Measurements from ENCODE around the gene DKK3. TPM values are rescaled to one million over a fixed set of nuclear protein-coding genes. Genes with fewer than 3 reads are reported as not detected.

DKK3 gene
- total RNA-seq, 4 donors from 2014 or later: 94.3 to 191 (median 127) TPM

DNA sequence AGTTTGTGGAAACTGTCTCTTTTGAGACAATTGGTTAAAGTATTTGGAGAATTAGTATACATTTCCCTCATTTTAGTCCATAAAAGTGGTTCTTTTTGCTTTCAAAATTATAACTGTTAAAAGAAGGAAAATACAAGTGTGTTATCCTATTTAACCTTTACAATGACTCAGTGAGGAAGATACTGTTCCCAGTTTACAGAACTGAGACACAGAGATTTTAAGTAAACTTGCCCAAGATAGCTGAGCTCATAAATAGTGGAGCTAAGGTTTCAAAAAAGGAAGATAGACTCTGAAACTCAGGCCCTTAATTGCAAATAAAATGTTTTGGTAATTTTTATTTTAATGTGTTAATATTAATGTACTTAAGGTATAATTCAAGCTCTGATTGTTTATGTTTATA lies 58.9 kb downstream of the DKK3 start:
- H3K4me1 ChIP-seq: peaks cover 0 to 4% (median 0%) of the 10 kb centered on the region in 4 donors
- H3K27me3 ChIP-seq: no peaks in the 10 kb centered on the region
- H3K9me3 ChIP-seq: no peaks in the 10 kb centered on the region
- intact Hi-C loops (cut with DNase I): no loop called here
- no peak for TF ChIP-seq POLR2AphosphoS5 (IDR thresholded peaks at IDR 0.05)
- TF ChIP-seq EP300 (IDR thresholded peaks at IDR 0.05): no peak
- no peak for TF ChIP-seq POLR2A (IDR thresholded peaks at IDR 0.05; ENCODE audit: low read depth)
- TF ChIP-seq, protein P1, sequence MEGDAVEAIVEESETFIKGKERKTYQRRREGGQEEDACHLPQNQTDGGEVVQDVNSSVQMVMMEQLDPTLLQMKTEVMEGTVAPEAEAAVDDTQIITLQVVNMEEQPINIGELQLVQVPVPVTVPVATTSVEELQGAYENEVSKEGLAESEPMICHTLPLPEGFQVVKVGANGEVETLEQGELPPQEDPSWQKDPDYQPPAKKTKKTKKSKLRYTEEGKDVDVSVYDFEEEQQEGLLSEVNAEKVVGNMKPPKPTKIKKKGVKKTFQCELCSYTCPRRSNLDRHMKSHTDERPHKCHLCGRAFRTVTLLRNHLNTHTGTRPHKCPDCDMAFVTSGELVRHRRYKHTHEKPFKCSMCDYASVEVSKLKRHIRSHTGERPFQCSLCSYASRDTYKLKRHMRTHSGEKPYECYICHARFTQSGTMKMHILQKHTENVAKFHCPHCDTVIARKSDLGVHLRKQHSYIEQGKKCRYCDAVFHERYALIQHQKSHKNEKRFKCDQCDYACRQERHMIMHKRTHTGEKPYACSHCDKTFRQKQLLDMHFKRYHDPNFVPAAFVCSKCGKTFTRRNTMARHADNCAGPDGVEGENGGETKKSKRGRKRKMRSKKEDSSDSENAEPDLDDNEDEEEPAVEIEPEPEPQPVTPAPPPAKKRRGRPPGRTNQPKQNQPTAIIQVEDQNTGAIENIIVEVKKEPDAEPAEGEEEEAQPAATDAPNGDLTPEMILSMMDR (IDR thresholded peaks at IDR 0.05): no peak
- no peak for DNase-seq (ENCODE audit: extremely low spot score)
- H3K4me3 ChIP-seq: no peak overlapping the region
- peaks cover 0 to 93% (median 42%) of the 10 kb centered on the region in 4 donors for H3K36me3 ChIP-seq
- no peak overlapping the region for H3K27ac ChIP-seq (replicated peaks in 1 of 4)

DNA sequence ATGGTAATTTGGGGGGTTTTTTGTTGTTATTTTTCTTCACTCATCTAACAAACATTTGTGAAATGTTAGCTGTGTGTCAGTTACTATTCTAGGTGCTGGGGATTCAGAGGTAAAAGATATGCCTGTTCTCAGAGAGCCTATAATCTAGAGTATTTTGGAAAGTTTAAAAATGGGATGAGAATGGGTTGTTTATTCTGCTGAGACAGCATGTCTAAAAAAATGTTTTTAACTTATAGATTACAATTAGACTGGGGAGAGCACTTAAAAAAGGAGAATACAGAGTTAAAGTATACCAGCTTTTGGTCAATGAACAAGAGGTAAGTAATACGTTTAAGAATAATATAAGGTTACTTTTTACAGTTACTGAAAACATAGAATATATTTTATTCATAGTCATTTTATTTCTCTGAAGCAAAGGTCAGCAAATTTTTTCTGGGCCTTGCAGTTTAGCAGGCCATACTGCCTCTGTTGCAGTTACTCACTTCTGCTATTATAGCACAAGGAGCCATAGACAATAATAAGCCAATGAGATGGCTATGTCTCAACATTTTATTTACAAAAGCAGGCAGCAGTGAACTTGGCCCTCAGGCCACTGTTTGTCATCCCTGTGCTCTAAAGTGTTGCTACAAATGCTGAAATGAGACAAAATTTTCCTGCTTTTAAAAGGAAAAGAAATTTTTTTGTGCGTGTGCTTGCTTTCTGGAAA lies 60.0 kb downstream of the DKK3 start:
- intact Hi-C loops (cut with DNase I): no loop called here
- no peak for DNase-seq (ENCODE audit: extremely low spot score)
- Histone ChIP-seq H3K27me3 (no peaks in the 10 kb centered on the region), H3K9me3 (no peaks in the 10 kb centered on the region), H3K4me3 (no peak overlapping the region), H3K27ac (replicated peaks in 1 of 4) (no peak overlapping the region), H3K36me3 (peaks cover 0 to 93% (median 39%) of the 10 kb centered on the region in 4 donors), H3K4me1 (peaks cover 0 to 4% (median 0%) of the 10 kb centered on the region in 4 donors)
- TF ChIP-seq, protein P1 (IDR thresholded peaks at IDR 0.05): no peak
- TF ChIP-seq EP300 (IDR thresholded peaks at IDR 0.05): no peak
- no peak for TF ChIP-seq POLR2A (IDR thresholded peaks at IDR 0.05; ENCODE audit: low read depth)
- TF ChIP-seq POLR2AphosphoS5 (IDR thresholded peaks at IDR 0.05): no peak
- 91% methylated on average over 2 of the region's 2 CpGs for WGBS

DNA sequence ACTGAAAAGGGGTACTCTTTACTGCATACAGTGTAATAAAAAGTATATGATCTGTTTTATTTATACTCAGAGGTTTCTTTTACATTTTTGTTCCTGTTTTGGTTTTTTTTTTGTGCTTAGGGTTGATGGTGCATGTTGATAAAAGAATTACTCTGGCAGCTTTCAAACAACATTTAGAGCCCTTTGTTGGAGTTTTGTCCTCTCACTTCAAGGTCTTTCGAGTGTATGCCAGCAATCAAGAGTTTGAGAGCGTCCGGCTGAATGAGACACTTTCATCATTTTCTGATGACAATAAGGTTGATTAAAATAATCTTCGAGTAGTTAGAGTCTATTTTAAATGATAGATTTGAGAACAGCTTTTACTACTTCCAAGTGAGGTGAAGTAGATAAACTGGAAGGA lies 60.6 kb downstream of the DKK3 start:
- no peak for DNase-seq (ENCODE audit: extremely low spot score)
- H3K36me3 ChIP-seq: peaks cover 3 to 91% (median 41%) of the 10 kb centered on the region in 4 donors
- H3K4me3 ChIP-seq: no peak overlapping the region
- H3K4me1 ChIP-seq: peaks cover 0 to 4% (median 0%) of the 10 kb centered on the region in 4 donors
- no peaks in the 10 kb centered on the region for H3K27me3 ChIP-seq
- no peaks in the 10 kb centered on the region for H3K9me3 ChIP-seq
- 87% methylated on average over 4 of the region's 4 CpGs for WGBS
- intact Hi-C loops (cut with DNase I): no loop called here
- H3K27ac ChIP-seq (replicated peaks in 1 of 4): no peak overlapping the region
- TF ChIP-seq POLR2A (IDR thresholded peaks at IDR 0.05; ENCODE audit: low read depth) (no peak), POLR2AphosphoS5 (IDR thresholded peaks at IDR 0.05) (no peak), EP300 (IDR thresholded peaks at IDR 0.05) (no peak)
- TF ChIP-seq, protein P1 (IDR thresholded peaks at IDR 0.05): no peak

DNA sequence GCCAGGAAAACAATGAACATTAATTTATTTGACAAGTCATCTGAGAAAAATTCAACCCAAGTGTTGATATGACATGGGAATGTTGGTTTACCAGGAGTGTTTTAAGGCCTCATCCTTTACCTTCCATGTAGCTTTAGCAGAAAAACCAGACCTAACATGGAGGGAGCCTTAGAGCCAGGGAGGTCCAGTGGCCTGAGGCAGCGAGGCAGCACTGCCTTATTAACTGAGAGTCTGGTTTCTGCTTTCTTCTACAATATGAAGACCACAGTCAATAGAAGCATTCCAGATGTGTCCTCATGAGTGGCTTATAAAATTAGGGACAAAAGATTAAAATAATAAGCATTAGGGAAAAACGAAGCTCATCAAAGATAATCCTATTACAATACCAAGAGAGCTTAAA lies 61.5 kb downstream of the DKK3 start:
- no peak for DNase-seq (ENCODE audit: extremely low spot score)
- H3K27me3 ChIP-seq: no peaks in the 10 kb centered on the region
- no peak overlapping the region for H3K27ac ChIP-seq (replicated peaks in 1 of 4)
- H3K4me1 ChIP-seq: peaks cover 0 to 4% (median 0%) of the 10 kb centered on the region in 4 donors
- intact Hi-C loops (cut with DNase I): no loop called here
- WGBS: 95% methylated on average over 2 of the region's 2 CpGs
- peaks cover 6 to 92% (median 44%) of the 10 kb centered on the region in 4 donors for H3K36me3 ChIP-seq
- TF ChIP-seq POLR2A (IDR thresholded peaks at IDR 0.05; ENCODE audit: low read depth): no peak
- no peak for TF ChIP-seq EP300 (IDR thresholded peaks at IDR 0.05)
- TF ChIP-seq, protein P1 (IDR thresholded peaks at IDR 0.05): no peak
- TF ChIP-seq POLR2AphosphoS5 (IDR thresholded peaks at IDR 0.05): no peak
- H3K9me3 ChIP-seq: no peaks in the 10 kb centered on the region
- no peak overlapping the region for H3K4me3 ChIP-seq
